K562 (cell line): ENCODE measurements around the gene OOSP2. TPM values are rescaled to one million over a fixed set of nuclear protein-coding genes. Genes with fewer than 3 reads are reported as not detected.

Source experiments
- ATAC-seq: fragments of 200-7000 bp; cut with Tn5 transposase; 3 replicates; pipeline ENCODE4 v1.9.1; 2020; ENCODE audit warnings: moderate library complexity
- BruUV-seq: library from RNA; stranded (reverse); fragments of 400-500 nt; replicated peaks from 2 replicates; lab custom pipeline; 2021; lab: Mats Ljungman, UMichigan
- CTCF ChIA-PET: fragments of 300-600 bp; formaldehyde crosslinking; extraction: SDS; loops from one replicate; lab custom pipeline; 2021; ENCODE audit warnings: low intra/inter-chr PET ratio; lab: Yijun Ruan, JAX
- POLR2A ChIA-PET: fragments of 300-600, 350-650 bp; sonication (Branson Sonifier 250); formaldehyde crosslinking; extraction: SDS; loops from one replicate; lab custom pipeline; 2021; ENCODE audit warnings: antibody characterized with exemption, inconsistent platforms; lab: Yijun Ruan, JAX
- DNase-seq, 4 experiments: peaks; one replicate each; pipeline versions ENCODE4 v3.0.0 to v3.0.0-alpha.2; 2011 to 2018; ENCODE audit warnings: low spot score in 3 of 4, mixed read lengths in 3 of 4; ENCODE audit errors: extremely low read depth in 1 of 4
- FAIRE-seq: peaks from 2 replicates; lab custom pipeline; 2011; peaks lifted over from hg19 to GRCh38; lab: Jason Lieb, UNC
- H2AFZ ChIP-seq: 2 replicates; pipeline ENCODE4 v1.6.0; 2011; ENCODE audit warnings: low read depth, low read length, control low read depth, inconsistent platforms
- H3K27ac ChIP-seq: fragments of 200-600 bp; 3 replicates; pipeline ENCODE4 v1.8.0; 2011; ENCODE audit warnings: low read depth, mild to moderate bottlenecking, control low read depth, inconsistent platforms, low read length, moderate library complexity, mixed read lengths; ENCODE audit errors: extremely low read depth
- H3K27me3 ChIP-seq, 2 experiments: fragments of 300-600 bp in 1 of 2; 2 replicates in 1 of 2; 3 replicates in 1 of 2; pipeline versions ENCODE4 v1.6.0 to v1.8.0; 2011; ENCODE audit warnings: inconsistent platforms in 2 of 2, low read length in 2 of 2, mild to moderate bottlenecking in 1 of 2, mixed read lengths in 1 of 2, moderate library complexity in 1 of 2; ENCODE audit not compliant: control insufficient read depth in 2 of 2, insufficient read depth in 2 of 2
- H3K36me3 ChIP-seq: fragments of 300-600 bp; 3 replicates; pipeline ENCODE4 v1.8.0; 2011; ENCODE audit warnings: mild to moderate bottlenecking, low read length, inconsistent platforms; ENCODE audit not compliant: control insufficient read depth, insufficient read depth
- H3K4me1 ChIP-seq, 2 experiments: fragments of 200-600 bp in 1 of 2; replicated peaks in 1 of 2; 2 replicates in 1 of 2; 3 replicates in 1 of 2; pipeline versions ENCODE4 v1.5.1 to v1.8.0; 2011; ENCODE audit warnings: inconsistent platforms in 2 of 2, low read length in 2 of 2, mild to moderate bottlenecking in 1 of 2, mixed read lengths in 1 of 2, moderate library complexity in 1 of 2; ENCODE audit not compliant: control insufficient read depth in 2 of 2, insufficient read depth in 2 of 2
- H3K4me2 ChIP-seq: 2 replicates; pipeline ENCODE4 v1.6.1; 2011; ENCODE audit warnings: low read length, control low read depth, inconsistent platforms, mixed read lengths; ENCODE audit not compliant: insufficient read depth
- H3K4me3 ChIP-seq: fragments of 200-600 bp; sonication (generic), shearing (Covaris generic); 2 replicates; pipeline ENCODE4 v1.5.1; 2016; ENCODE audit warnings: control low read depth, inconsistent platforms
- H3K79me2 ChIP-seq: fragments of 200-600 bp; 3 replicates; pipeline ENCODE4 v1.8.0; 2011; ENCODE audit warnings: low read length, inconsistent platforms; ENCODE audit not compliant: control insufficient read depth, insufficient read depth
- H3K9ac ChIP-seq, 2 experiments: 2 replicates each; pipeline versions ENCODE4 v1.6.0 to v1.6.1; 2011; ENCODE audit warnings: low read depth in 2 of 2, low read length in 2 of 2, control low read depth in 1 of 2, inconsistent platforms in 1 of 2, mild to moderate bottlenecking in 1 of 2, mixed read lengths in 1 of 2; ENCODE audit not compliant: insufficient read depth in 1 of 2
- H3K9me1 ChIP-seq: one replicate; pipeline ENCODE4 v1.6.0; 2011; ENCODE audit warnings: inconsistent platforms, mild to moderate bottlenecking, low read length, moderate library complexity; ENCODE audit not compliant: control insufficient read depth, insufficient read depth
- H3K9me3 ChIP-seq: replicated peaks from 2 replicates; pipeline ENCODE4 v1.5.1; 2011; ENCODE audit warnings: low read depth, low read length, inconsistent platforms; ENCODE audit not compliant: control insufficient read depth, insufficient read depth
- H4K20me1 ChIP-seq: replicated peaks from 2 replicates; pipeline ENCODE4 v1.6.1; 2011; ENCODE audit warnings: low read length, inconsistent platforms, mixed read lengths; ENCODE audit not compliant: control insufficient read depth, insufficient read depth
- ARID1B ChIP-seq: fragments of 450-650 bp; IDR thresholded peaks from 2 replicates; pipeline ENCODE4 v1.6.1; 2016; ENCODE audit warnings: antibody characterized with exemption, mild to moderate bottlenecking, inconsistent platforms
- CBFA2T3 ChIP-seq: fragments of 450-650 bp; IDR thresholded peaks from 2 replicates; pipeline ENCODE4 v1.6.1; 2017
- HDAC3 ChIP-seq: fragments of 450-650 bp; IDR thresholded peaks from 2 replicates; pipeline ENCODE4 v1.6.1; 2018; ENCODE audit warnings: borderline replicate concordance, mild to moderate bottlenecking, moderate library complexity; ENCODE audit not compliant: partially characterized antibody
- NR2C2 ChIP-seq, 2 experiments: fragments of 200-800 bp in 1 of 2; sonication (Bioruptor generic) in 1 of 2; sonication (generic) in 1 of 2; formaldehyde crosslinking in 1 of 2; IDR thresholded peaks; 2 replicates each; pipeline versions ENCODE4 v1.6.1 to v1.8.0; 2016 to 2022; ENCODE audit warnings: mild to moderate bottlenecking in 1 of 2, missing compliant biosample characterization in 1 of 2, missing genetic modification characterization in 1 of 2, missing genetic modification reagents in 1 of 2
- TCF3 ChIP-seq: sonication (generic); formaldehyde crosslinking; IDR thresholded peaks from 2 replicates; pipeline ENCODE4 v1.4.0; 2020; ENCODE audit warnings: mild to moderate bottlenecking, missing genetic modification reagents
- TRIM24 ChIP-seq, 2 experiments: fragments of 450-650 bp; IDR thresholded peaks; 2 replicates each; pipeline ENCODE4 v1.6.1; 2016
- ZKSCAN1 ChIP-seq: fragments of 150-350 bp; IDR thresholded peaks from 2 replicates; pipeline ENCODE4 v1.6.1; 2016; ENCODE audit warnings: low read depth, low read length
- ZNF124 ChIP-seq: sonication (generic); formaldehyde crosslinking; IDR thresholded peaks from 2 replicates; pipeline ENCODE4 v1.8.1; 2022; ENCODE audit warnings: missing genetic modification reagents
- ZNF609 ChIP-seq: sonication (generic); formaldehyde crosslinking; IDR thresholded peaks from 2 replicates; pipeline ENCODE4 v1.8.1; 2023; ENCODE audit warnings: missing genetic modification reagents, mild to moderate bottlenecking, borderline replicate concordance
- WGBS: fragments of 100-300 bp; shearing (Covaris generic); methylation state at CpG from one replicate; pipeline ENCODE4 v1.1.6; 2016; ENCODE audit warnings: low coverage, mixed read lengths; ENCODE audit not compliant: insufficient coverage; ENCODE audit errors: missing lambda C conversion rate; 5-methylcytosine and 5-hydroxymethylcytosine counted together
- in situ Hi-C: fragments of 300-500 bp; cut with MboI; formaldehyde crosslinking; loops from 4 replicates; pipeline ENCODE4 v1.15.0; 2018; ENCODE audit warnings: inconsistent platforms, mixed read lengths
- intact Hi-C: fragments of 100-400 bp; cut with micrococcal nuclease; formaldehyde crosslinking; loops from 2 replicates; pipeline ENCODE4 v1.14.2; 2022
- polyA plus RNA-seq, 8 experiments: library from polyadenylated mRNA; depleted of rRNA in 4 of 8; stranded (reverse) in 5 of 8; unstranded in 3 of 8; fragments of >200 nt; fragmentation: Nextera tagmentation in 2 of 8; fragmentation: Illumina TruSeq in 1 of 8; extraction: Ambion mirVana in 2 of 8; extraction: Trizol in 1 of 8; gene quantifications; 2 replicates each; pipeline versions ENCODE4 v1.2.1 to v1.2.3, GENCODE V29; 2011 to 2014; ENCODE audit warnings: inconsistent platforms in 1 of 8, missing spikeins in 1 of 8
- total RNA-seq, 7 experiments: library from RNA; depleted of rRNA in 6 of 7; stranded (reverse); fragments of >200 nt in 6 of 7; fragmentation: Illumina TruSeq in 2 of 7; extraction: Trizol in 2 of 7; gene quantifications; 2 replicates each; pipeline versions ENCODE4 v1.2.1 to v1.2.3, GENCODE V29; 2011 to 2021; ENCODE audit warnings: low replicate concordance in 1 of 7

Gene OOSP2
- total and polyA plus RNA-seq, 9 of the 15 experiments (the other 6 are each of a cell fraction or from before 2014, with no cell fraction given), result 0.14 to 1.5 (median 0.32) TPM; not detected in 4

GRCh38 chr11:60077981-60078380, 37.8 kb downstream of the OOSP2 start:
- intact Hi-C loops (no loop called here), in situ Hi-C loops (no loop called here)
- 63% methylated on average over 1 of the region's 1 CpG for WGBS
- H3K27me3 ChIP-seq, result no peaks in the 10 kb centered on the region
- BruUV-seq, result no TSS peak
- FAIRE-seq, result no peak
- no peak overlapping the region for H3K4me3 ChIP-seq
- H2AFZ ChIP-seq, result peak overlapping the region; percentile 20; the same call in 1 of the 2 replicates
- no peaks in the 10 kb centered on the region for H3K9me1 ChIP-seq
- H3K9me3 ChIP-seq, result peaks cover 7% of the 10 kb centered on the region
- no peaks in the 10 kb centered on the region for H3K36me3 ChIP-seq
- DNase-seq, result no peak
- H3K4me2 ChIP-seq, result no peak overlapping the region
- no peak overlapping the region for H3K9ac ChIP-seq
- H3K27ac ChIP-seq, result no peak overlapping the region
- no peaks in the 10 kb centered on the region for H3K79me2 ChIP-seq
- TF ChIP-seq TRIM24 (IDR thresholded peaks at IDR 0.05) (peak in 1 of 2 experiments; percentile 33; a peak in 1 of 4 replicates), ZKSCAN1 (no peak)
- POLR2A ChIA-PET, result interaction anchor here (1.2 kb wide), 1 partner anchor 9 kb away, joined by 3 read pairs; no protein-coding TSS in a partner anchor
- ATAC-seq, result no peak
- CTCF ChIA-PET, result no interaction called here
- peaks cover 0 to 3% of the 10 kb centered on the region in 2 experiments; a peak in 2 of 5 replicates for H3K4me1 ChIP-seq
- no peaks in the 10 kb centered on the region for H4K20me1 ChIP-seq

GRCh38 chr11:60078745-60079144, 38.5 kb downstream of the OOSP2 start:
- ChIA-PET POLR2A (no interaction called here), CTCF (no interaction called here)
- Histone ChIP-seq H3K27ac (no peak overlapping the region), H3K4me2 (no peak overlapping the region), H3K9ac (no peak overlapping the region), H3K27me3 (no peaks in the 10 kb centered on the region), H3K4me3 (no peak overlapping the region), H4K20me1 (no peaks in the 10 kb centered on the region), H2AFZ (peak overlapping the region; percentile 18; the same call in 1 of the 2 replicates), H3K9me1 (no peaks in the 10 kb centered on the region), H3K9me3 (peaks cover 7% of the 10 kb centered on the region), H3K36me3 (no peaks in the 10 kb centered on the region), H3K79me2 (no peaks in the 10 kb centered on the region), H3K4me1 (peaks cover 0 to 3% of the 10 kb centered on the region in 2 experiments; a peak in 2 of 5 replicates)
- WGBS, result 37% methylated on average over 4 of the region's 4 CpGs
- peak; percentile 67 for ATAC-seq
- peak in 2 of 4 experiments; percentile 23 to 24 for DNase-seq
- in situ Hi-C loops (no loop called here), intact Hi-C loops (no loop called here)
- no peak for FAIRE-seq
- no TSS peak for BruUV-seq
- no peak for TF ChIP-seq ZNF609 (CRISPR knock-in tag)
- TF ChIP-seq ARID1B, result peak; percentile 31
- TF ChIP-seq HDAC3, result no peak
- no peak for TF ChIP-seq NR2C2 (CRISPR knock-in tag; IDR thresholded peaks at IDR 0.05)
- no peak for TF ChIP-seq NR2C2 (tag; IDR thresholded peaks at IDR 0.05)
- TF ChIP-seq ZNF124 (CRISPR knock-in tag), result no peak
- TF ChIP-seq CBFA2T3, result peak; percentile 53
- peak; percentile 65 for TF ChIP-seq TCF3
